AG04450 (cell line): ENCODE measurements around the gene ALPL. TPM values are rescaled to one million over a fixed set of nuclear protein-coding genes. Genes with fewer than 3 reads are reported as not detected.

ENCODE experiments used
- CTCF ChIA-PET: fragments of 300-600, 350-600 bp; formaldehyde crosslinking; extraction: SDS; loops from one replicate; lab custom pipeline; 2022; ENCODE audit warnings: antibody characterized with exemption, inconsistent platforms; lab: Charles Lee
- POLR2A ChIA-PET: fragments of 350-600 bp; formaldehyde crosslinking; extraction: SDS; loops from one replicate; lab custom pipeline; 2021; ENCODE audit warnings: antibody characterized with exemption, inconsistent platforms; lab: Yijun Ruan, JAX
- DNase-seq: peaks from one replicate; pipeline ENCODE4 v3.0.0-alpha.2; 2011; ENCODE audit warnings: low read depth, low spot score
- H3K27ac ChIP-seq: one replicate; pipeline ENCODE4 v1.5.1; 2012; ENCODE audit warnings: low read depth, low read length, control low read depth
- H3K27me3 ChIP-seq: one replicate; pipeline ENCODE4 v1.6.0; 2012; ENCODE audit warnings: low read length; ENCODE audit not compliant: control insufficient read depth, insufficient read depth
- H3K4me3 ChIP-seq: 2 replicates; pipeline ENCODE4 v1.5.1; 2011; ENCODE audit warnings: mild to moderate bottlenecking, low read depth, low read length, control low read depth
- H3K9me3 ChIP-seq: 2 replicates; pipeline ENCODE4 v1.5.1; 2012; ENCODE audit warnings: low read length; ENCODE audit not compliant: control insufficient read depth, insufficient read depth
- polyA plus RNA-seq: library from polyadenylated mRNA; depleted of rRNA; stranded (reverse); fragments of >200 nt; gene quantifications from 2 replicates; pipeline ENCODE4 v1.2.3, GENCODE V29; 2011
- TF ChIP-seq, protein P1 (sequence below): IDR thresholded peaks from 2 replicates; pipeline ENCODE4 v1.5.1; 2011; ENCODE audit warnings: low read depth, low read length, control low read depth, inconsistent platforms

Gene ALPL
- polyA plus RNA-seq, 1 experiment = 1.8 TPM

DNA sequence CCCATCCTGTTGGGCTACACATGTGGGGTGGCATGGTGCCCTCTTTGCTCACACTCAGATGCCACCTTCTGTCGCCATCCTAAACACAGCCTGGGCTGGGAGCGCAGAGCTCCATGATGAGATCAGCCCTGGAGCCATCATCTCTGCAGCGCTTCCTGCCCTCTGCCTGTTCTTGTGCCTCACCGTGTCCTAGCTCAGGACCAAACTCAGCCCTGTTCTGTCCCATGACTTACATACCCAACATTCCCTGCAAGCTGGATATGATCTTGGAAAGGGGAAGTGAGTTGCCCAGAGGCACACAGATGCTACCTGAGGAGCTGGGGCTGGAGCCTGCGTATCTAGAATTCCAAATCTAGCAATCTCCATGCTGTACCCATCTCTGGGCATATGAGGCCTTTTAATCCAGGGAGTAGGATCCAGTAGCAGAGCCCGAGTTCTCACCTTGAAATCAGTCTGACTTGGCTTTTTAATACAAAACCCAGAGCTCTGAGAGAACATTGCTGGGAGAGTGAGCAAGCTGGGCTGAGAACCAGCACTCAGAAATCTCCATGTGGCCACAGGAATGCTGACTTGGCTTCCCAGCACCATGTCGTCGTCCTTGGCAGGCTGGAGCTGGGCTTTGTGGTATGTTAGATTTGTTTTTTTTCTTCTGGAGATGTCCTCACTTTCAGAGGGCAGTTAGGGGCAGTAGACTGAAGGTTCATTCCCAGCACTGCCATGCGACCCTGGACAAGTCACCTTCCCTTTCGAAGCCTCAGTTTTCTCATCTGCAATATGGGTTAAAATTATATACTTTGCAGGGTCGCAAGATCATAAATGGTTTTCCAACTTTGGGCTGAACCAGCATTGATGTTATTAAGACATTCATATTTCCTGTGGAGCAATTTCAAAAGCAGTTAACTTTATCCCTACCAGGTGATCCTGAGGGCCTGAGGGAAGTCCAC, 2.6 kb downstream of the ALPL start:
- peak overlapping the region; percentile 86 for H3K27ac ChIP-seq
- no peak overlapping the region for H3K4me3 ChIP-seq
- peak; percentile 89 for DNase-seq
- TF ChIP-seq, protein P1, sequence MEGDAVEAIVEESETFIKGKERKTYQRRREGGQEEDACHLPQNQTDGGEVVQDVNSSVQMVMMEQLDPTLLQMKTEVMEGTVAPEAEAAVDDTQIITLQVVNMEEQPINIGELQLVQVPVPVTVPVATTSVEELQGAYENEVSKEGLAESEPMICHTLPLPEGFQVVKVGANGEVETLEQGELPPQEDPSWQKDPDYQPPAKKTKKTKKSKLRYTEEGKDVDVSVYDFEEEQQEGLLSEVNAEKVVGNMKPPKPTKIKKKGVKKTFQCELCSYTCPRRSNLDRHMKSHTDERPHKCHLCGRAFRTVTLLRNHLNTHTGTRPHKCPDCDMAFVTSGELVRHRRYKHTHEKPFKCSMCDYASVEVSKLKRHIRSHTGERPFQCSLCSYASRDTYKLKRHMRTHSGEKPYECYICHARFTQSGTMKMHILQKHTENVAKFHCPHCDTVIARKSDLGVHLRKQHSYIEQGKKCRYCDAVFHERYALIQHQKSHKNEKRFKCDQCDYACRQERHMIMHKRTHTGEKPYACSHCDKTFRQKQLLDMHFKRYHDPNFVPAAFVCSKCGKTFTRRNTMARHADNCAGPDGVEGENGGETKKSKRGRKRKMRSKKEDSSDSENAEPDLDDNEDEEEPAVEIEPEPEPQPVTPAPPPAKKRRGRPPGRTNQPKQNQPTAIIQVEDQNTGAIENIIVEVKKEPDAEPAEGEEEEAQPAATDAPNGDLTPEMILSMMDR = no peak
- ChIA-PET POLR2A (interaction anchor here (0.6 to 1.5 kb wide), 4 partner anchors 9 to 56 kb away, joined by 3 to 6 read pairs (median 4); no protein-coding TSS in a partner anchor), CTCF (interaction anchor here (0.6 to 1.6 kb wide), 8 partner anchors 12 to 147 kb away, joined by 3 to 5 read pairs (median 4); no protein-coding TSS in a partner anchor)
- H3K9me3 ChIP-seq = no peaks in the 10 kb centered on the region; the same call in 1 of the 2 replicates
- H3K27me3 ChIP-seq = peaks cover 43% of the 10 kb centered on the region

DNA sequence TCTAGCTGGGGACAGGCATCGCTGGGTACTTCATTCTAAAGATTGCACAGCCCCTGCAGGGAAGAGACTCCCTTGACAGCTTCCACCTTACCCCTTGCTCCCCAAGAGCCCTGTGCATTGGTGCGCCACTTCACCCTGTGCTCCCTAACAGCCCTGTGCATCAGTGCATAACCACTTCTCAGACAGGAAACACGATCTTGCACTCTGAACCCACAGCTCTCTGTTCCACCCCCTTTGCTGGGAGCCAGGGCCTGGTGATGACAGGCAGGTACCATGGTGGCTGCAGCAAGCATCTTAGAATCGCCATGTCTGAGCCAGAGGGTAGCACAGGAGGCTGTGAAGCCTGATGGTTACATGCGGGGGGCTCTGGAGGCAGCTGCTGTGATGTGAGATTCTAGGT, 5.0 kb downstream of the ALPL start:
- Histone ChIP-seq H3K27ac (no peak overlapping the region), H3K27me3 (peaks cover 39% of the 10 kb centered on the region), H3K4me3 (no peak overlapping the region), H3K9me3 (no peaks in the 10 kb centered on the region)
- DNase-seq = no peak
- CTCF ChIA-PET = interaction anchor here (1.0 kb wide), 1 partner anchor 81 kb away, joined by 3 read pairs; no protein-coding TSS in a partner anchor
- TF ChIP-seq, protein P1 = no peak
- POLR2A ChIA-PET = no interaction called here

DNA sequence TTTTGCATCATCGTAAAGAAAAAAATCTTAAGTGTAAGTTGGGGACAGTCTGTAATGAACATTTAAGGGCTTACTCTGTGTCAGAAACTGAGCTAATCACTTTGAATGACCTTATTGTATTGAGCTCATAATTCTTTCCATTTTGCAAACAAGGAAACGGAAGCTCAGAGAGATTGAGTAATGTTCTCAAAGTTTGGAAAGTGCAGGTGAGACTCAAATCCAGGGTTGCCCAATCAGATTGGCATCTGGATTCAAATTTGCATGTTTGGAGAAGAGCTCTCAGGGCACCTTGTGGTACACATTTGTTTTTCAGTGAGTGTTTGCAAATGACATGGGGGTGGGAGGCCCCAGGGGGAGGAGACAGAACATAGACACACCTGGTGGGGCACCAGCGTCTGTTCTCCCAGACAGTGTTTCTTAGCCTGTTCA, 8.0 kb downstream of the ALPL start:
- CTCF ChIA-PET = no interaction called here
- no peak for DNase-seq
- Histone ChIP-seq H3K27me3 (peaks cover 27% of the 10 kb centered on the region), H3K4me3 (no peak overlapping the region), H3K9me3 (no peaks in the 10 kb centered on the region), H3K27ac (no peak overlapping the region)
- POLR2A ChIA-PET = no interaction called here
- TF ChIP-seq, protein P1 = no peak

DNA sequence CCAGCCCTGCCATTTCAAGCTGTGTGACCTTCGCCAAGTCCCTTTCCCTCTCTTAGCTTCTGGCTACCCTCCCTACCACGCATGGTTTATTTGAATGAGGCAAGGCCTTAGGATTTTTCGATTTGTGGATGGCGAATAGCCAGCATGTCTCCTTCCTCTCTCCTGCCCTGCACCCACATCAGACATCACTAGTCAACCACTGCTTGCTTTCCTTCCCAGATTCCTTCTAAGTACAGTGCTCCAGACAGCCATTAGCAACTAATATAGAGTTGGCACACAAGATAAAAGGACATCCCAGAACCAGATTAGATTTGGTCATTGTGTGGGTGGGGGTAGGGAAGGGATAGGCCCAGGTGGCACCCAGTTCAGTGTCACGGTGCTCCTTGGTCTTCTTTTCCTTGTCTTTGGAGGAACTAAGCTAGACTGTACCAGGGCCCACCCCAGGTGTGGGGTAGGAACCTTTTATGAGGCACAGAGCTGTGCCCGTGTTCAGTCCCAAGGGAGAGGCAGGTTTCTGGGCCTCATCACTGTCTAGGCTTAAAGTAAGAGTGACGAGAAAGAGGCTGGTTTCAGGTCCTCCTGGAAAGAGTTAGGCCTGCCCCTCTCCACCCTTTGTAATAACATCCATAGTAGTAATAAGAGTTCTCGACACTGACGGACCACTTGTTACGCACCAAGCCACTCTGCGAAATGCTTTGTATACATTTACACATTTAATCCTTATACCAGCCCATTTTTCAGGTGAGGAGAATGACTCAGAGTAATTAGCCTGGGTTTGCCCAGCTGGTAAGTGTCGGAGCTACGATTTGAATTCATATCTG, 8.6 kb downstream of the ALPL start:
- POLR2A ChIA-PET = no interaction called here
- CTCF ChIA-PET = interaction anchor here (0.6 to 1.4 kb wide), 2 partner anchors 149 to 593 kb away, joined by 3 to 4 read pairs; no protein-coding TSS in a partner anchor

More for the DNA sequence above, 8.6 kb downstream of the ALPL start:
- Histone ChIP-seq H3K9me3 (no peaks in the 10 kb centered on the region), H3K27ac (no peak overlapping the region), H3K27me3 (peaks cover 25% of the 10 kb centered on the region), H3K4me3 (no peak overlapping the region)
- TF ChIP-seq, protein P1 = no peak
- no peak for DNase-seq
